Transverse colon (tissue), 3 donors: Measurements from ENCODE around the gene TMTC4.

Experiments used
- CTCF ChIP-seq, 5 experiments: fragments of 200-600 bp in 3 of 5; fragments of 450-650 bp in 2 of 5; sonication (generic) in 3 of 5; IDR thresholded peaks; 1 replicate in 2 of 5; 2 replicates in 3 of 5; pipeline ENCODE4 v1.5.1; 2016 to 2017; ENCODE audit warnings: antibody characterized with exemption in 5 of 5, inconsistent platforms in 3 of 5, mild to moderate bottlenecking in 2 of 5, moderate library complexity in 1 of 5
- POLR2A ChIP-seq: fragments of 450-650 bp; IDR thresholded peaks from one replicate; pipeline ENCODE4 v1.6.1; 2016; ENCODE audit warnings: antibody characterized with exemption, mild to moderate bottlenecking, moderate library complexity

- no peak for TF ChIP-seq POLR2A
- no peak for TF ChIP-seq CTCF (IDR thresholded peaks at IDR 0.05)
Measured at GRCh38 chr13:100659578-100659977, 15.0 kb downstream of the TMTC4 start.
